ENCODE data around the gene GAB2.

The GAB2 gene

DNA sequence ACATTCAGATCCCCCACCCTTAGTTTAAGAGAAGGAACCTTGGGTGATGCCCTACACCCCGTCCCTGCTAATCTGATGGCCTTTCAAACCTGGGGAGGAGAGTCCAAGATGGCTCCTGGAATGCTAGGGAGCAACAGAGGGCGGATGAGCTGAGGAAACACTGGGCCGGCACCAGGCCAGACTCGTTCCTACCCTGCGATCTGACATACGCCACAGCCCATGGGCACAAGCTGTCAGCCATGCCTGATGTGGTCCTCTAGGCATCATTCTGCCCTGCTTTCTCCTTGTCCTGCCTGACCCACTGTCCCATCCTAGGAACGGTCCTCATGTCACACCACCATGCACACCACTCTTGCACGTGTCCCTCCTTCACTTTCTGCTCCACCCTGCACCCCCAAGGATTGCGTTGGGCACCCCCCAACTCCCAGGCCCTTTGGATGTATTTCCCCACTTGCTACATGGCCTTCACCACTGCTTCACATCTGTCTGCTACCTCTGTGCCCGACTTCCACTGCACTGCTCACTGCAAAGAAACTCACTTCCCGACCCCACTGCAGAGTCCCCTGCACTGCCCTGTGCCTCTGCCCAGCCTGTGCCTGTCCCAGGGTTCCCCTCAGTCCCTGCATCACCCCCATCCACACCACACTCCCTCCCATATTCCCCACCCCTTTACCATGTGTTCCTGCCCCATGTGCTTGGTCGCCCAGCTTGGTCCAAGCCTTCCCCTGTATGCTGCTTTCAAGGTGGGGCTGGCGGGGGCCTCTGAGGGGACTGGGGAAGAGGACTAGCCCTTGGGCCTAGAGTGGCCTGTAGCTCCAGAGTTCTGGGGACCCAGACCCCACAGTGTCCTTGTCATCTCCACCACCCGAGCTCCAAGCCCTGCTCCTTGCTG, 199.7 kb downstream of the GAB2 start:
- DNase-seq: no peak

DNA sequence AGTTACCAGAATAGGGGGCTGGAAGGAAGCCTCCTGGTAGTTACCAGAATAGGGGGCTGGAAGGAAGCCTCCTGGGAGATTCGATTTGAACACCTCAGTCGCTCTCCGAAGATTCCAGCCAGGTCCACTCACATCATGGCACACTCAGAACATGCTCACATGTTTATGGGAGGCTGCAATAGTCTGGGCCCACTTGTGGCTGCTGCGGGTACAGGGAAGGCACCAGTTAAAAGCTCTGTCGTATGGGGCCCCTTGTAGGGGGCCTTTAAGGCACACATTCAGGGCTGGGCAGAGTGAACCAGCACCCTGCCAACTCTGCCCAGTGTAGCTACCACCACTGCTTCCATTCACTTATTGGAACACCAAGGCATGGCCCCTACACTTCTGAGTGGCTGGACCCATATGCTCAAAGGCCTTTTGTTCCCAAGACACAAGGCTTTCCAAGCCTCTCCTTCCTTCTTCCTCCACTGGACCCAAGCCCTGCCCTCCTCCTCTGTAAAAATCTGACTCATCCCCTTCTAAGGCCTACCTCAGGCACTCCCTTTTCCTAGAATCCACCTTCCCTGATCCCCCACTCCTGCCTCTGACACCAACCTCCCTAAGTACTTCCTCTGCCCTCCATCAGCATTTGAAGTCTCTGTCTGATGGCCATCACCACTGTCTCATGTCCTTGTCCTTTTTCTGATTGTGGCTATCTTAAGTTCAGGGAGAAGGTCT, 200.9 kb downstream of the GAB2 start:
- DNase-seq: no peak

DNA sequence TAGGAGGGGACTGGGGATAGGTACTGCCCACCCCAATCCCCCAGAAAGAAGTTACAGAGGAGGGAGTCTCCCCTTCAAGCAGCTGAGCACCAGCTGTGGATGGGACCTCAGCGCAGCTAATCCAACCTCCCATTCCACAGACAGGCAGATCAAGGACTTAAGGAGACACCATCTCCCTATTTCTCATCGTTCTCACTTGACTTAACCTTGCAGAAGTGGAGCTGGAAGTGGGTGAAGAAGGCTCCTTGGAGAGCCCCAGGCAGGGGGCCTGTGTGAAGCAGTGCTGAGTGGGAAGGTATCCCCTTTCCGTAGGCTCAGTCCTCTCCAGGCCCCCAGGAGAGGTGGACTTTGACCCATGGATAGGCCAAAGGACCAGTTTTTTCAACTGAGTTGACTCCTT, 201.6 kb downstream of the GAB2 start:
- DNase-seq: no peak

DNA sequence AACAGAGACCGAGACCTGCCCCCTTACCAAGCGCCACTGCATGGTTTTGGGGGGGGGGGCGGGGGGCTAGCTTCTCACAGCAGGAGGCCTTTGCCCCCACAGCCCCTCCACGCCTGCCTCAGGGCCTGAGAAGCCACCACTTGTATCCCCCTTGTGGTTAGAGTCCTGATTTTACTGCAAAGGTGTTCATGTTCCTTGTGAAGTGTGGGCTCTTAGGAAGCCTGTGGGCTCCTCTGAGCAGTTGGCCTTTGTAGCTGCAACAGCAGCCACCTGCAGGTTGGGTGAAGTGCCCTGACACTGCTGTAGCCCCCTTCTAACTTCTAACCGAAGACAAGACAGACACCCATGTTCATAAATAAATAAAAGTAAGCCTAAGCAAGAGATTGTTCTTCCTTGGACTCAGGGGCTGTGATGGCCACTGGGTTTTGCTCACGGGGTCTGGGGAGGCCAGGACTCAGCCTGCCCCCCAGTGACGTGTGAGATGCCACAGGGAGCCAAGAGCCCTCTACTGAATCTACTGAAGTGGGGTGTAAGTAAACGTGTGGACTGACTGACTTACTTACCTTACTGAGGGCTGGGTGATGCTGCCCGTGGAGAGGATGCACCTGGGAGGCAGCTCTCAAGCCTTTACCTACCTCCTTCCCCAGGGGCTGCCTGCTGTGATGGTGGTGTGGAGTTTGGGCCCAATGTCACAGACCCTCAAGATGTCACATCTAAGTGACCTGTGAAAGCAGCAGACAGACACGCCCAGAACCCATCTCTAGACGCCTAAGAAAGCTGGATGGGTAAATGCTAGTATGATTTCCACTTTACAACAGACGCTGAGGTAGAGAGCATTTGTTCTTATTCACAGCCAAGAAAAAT, 203.1 kb downstream of the GAB2 start:
- no peak for DNase-seq

DNA sequence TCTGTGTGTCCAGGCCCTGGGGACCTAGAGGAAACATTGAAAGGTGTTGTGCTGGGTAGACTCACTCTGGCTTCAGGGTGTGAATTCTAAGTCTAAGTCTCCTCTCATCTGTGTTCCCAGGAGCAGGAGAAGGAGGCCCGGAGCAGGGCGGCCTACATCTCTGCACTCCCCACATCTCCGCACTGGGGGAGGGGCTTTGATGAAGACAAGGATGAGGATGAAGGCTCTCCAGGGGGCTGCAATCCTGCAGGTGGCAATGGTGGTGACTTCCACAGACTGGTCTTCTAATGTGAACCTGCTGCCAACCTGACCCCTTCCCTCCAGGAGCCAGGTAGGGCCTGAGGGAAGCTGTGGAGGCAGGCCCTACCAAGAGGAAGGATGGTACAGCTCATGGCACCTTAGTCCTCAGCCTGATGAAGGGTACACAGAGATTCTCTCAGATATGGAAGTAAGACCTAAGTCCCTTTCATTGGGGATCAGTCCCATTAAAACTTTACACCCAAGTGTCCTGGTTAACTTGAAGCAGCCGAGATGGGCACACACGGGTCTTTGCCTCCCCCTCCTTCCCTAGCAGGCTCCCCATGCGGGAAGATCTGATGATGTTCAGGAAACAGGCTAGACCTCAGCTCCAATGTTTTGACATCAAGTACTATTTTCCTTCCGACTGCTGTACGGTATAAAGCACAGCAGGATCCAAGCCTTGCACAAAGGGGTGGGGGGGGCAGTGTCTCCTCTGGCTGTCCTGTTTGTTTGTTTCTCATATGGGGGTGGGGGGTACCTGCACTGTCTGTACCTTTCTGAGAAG, 203.9 kb downstream of the GAB2 start:
- no peak for DNase-seq

DNA sequence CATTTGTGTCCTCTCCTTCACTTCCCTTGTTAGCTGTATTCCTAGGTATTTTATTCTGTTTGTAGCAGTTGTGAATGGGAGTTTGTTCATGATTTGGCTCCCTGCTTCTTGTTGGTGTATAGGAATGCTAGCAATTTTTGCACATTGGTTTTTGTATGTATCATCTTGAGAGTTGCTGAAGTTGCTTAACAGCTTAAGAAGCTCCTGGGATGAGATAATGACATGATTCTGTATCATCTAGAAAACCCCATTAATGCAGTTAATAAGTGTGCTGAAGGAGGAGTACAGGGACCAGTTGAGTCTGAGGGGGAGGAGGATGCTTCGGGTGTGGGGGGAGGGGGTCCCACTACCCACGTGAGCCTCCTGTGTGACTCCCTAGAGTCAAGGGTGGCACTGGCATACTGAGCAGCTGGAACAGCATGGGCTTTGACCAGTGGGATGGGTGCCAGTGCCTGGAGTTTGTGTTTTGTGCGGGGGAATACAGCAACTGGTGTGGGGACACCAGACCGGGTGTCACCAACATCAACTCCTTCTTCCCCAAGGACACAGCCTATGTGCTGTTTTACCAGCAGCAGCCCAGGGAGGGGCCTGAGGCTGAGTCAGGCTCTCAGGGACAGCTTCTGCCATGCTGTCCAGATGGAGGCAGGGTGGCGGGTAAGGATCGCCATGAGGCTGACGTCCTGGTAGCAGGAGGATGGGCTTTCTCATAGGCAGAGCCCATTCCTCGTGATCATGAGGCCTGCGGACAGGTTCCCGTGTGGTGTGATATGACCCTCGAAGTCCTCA, 204.8 kb downstream of the GAB2 start:
- no peak for DNase-seq

DNA sequence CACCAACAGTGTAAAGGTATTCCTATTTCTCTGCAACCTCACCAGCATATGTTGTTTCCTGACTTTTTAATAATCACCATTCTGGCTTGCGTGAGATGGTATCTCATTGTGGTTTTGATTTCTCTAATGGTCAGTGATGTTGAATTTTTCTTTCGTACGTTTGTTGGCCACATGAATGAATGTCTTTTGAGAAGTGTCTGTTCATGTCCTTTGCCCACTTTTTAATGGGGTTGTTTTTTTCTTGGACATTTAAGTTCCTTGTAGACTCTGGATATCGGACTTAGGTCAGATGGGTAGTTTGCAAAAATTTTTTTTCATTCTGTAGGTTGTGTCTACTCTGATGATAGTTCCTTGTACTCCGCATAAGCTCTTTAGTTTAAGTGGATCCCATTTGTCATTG, 206.1 kb downstream of the GAB2 start:
- DNase-seq: no peak

DNA sequence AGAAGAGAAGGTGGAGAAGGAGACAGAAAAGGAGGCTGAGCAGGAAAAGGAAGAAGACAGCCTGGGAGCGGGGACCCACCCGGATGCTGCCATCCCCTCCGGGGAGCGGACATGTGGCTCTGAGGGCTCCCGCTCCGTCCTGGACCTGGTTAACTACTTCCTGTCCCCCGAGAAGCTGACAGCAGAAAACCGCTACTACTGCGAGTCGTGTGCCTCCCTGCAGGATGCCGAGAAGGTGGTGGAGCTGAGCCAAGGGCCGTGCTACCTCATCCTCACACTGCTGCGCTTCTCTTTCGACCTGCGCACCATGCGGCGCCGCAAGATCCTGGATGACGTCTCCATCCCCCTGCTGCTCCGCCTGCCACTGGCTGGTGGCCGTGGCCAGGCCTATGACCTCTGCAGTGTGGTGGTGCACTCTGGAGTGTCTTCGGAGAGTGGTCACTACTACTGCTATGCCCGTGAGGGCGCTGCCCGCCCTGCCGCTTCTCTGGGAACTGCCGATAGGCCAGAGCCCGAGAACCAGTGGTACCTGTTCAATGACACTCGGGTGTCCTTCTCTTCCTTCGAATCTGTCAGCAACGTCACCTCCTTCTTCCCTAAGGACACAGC, 207.5 kb downstream of the GAB2 start:
- DNase-seq: no peak

DNA sequence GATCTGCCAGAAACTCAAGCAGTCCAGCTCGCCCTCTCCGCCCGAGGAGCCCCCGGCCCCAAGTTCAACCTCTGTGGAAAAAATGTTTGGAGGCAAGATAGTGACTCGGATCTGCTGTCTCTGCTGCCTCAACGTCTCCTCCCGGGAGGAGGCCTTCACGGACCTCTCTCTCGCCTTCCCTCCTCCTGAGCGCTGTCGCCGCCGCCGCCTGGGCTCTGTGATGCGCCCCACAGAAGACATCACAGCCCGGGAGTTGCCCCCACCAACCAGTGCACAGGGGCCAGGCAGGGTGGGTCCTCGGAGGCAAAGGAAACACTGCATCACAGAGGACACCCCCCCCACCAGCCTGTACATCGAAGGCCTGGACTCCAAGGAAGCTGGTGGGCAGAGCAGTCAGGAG, 208.1 kb downstream of the GAB2 start:
- DNase-seq: no peak

DNA sequence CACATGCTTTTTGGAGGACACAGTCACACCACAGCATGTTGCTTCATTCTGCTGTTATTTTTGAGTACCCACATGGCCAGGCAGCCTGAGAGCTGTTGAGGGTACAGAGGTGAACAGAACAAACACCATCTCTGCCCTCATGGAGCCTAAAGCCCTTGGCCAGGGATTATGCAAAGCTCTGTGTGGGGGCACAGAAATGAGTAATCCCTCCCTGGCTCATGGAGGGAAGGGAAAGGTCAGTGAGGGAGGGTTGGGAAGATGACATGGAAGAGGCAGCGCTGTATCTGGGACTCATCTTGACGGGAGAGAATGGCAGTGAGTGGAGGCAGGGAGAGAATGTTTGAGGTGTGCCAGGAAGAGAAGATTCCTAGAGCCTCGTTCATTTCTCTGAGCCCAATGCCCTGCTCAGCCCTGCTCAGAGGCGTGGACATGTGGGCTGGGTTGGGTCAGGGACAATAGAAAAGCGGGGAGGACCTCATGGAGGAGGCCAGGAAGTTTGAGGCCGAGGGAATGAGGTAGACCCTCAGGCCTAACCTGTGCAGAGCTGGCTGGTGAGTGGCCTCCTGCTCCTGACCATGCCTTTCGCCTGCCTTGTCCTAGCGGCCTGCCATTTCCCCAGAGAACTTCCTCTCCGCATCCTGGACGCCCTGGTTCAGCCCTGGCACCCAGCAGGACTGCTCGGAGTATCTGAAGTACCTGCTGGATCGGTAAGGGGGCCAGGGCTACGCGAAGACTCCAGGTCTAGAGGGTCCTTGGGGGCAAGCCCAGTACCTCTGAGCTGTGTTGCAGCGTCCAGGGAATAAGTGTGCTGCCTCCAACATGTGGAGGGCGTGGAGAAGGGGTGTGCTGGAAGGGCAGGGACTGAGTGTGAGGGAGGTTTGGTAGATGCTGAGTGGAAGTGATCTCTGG, 209.1 kb downstream of the GAB2 start:
- DNase-seq: no peak

DNA sequence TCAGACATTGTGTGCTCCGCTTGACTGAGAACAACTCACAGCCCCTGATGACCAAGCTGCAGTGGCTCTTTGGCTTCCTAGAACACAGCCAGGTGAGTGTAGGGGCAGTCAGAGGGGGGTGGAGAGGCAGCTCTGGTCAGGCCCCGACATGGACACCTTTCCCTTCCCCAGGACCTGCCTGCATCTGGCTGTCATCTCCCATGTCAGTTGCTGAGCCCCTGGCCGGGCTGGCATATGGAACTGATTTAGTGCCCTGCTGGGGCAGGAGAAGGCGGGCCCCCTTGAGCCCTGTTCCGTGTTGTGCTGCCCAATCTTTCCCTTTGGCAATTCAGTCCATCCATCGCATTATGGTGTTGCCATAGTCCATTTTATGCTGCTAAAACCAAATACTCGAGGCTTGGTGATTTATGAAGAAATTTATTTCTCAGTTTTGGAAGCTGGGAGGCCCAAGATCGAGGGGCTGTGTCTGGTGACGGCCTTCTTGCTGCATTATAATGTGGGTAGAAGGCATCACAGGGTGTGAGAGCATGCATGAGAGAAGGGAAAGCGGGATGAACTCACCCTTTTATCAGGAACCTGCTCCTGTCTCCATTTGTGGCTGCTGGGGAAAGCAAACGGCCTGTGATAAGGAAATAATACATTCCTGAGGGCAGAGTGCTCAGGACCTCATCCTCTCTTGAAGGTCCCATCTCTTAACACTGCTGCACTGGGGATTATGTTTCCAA, 209.9 kb downstream of the GAB2 start:
- DNase-seq: no peak

DNA sequence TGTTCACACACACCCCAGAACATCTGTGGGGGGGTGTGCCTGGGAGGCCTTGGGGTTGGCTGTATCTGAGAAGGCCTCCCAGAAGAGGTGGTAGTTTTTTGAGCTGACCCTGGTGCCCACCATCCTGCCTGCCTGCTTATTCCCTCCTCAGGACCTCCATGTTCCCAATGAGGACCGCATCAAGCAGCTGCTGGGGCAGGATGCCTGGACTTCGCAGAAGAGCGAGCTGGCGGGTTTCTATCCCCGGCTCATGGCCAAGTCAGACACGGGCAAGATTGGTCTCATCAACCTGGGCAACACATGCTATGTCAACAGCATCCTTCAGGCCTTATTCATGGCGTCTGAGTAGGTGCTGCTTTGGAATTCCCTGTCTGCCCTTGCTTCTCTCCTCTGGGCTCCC, 211.9 kb downstream of the GAB2 start:
- DNase-seq: no peak

DNA sequence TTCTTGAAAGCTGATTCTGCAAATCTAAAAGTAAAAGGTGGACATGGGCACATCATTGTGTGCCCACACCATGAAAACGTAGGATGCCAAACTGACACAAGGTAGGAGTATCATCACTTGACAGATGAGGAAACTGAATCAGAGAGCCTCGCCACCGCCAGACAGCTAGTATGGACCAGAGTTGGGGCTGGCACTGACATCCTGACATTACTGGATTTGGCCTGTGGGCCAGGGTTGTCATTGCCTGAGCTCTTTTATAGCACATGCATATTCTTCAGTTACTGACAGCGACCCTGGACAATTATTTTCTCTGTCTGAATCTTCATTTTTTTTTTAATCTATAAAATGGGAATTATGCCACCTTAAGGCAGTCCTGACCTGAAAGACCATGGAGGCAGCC, 212.4 kb downstream of the GAB2 start:
- no peak for DNase-seq

DNA sequence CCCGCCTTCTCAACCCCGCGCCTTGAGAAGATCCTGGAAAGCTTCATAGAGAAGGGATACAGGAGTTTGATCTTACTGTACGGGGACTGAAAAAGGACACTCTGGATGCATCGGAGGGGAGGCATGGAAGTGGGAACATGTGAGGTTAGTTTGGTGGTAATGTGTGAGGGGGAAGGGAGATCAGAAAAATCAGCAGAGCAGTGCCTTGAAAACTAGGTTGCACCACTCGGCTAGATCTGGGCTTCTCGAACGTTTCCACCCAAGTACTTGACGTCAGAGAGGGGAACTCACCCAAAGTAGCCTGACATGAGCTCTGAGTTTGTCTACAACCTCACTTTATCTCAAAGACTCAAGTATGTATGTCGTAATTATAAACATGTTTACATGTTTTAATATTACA, 214.4 kb downstream of the GAB2 start:
- DNase-seq: no peak

DNA sequence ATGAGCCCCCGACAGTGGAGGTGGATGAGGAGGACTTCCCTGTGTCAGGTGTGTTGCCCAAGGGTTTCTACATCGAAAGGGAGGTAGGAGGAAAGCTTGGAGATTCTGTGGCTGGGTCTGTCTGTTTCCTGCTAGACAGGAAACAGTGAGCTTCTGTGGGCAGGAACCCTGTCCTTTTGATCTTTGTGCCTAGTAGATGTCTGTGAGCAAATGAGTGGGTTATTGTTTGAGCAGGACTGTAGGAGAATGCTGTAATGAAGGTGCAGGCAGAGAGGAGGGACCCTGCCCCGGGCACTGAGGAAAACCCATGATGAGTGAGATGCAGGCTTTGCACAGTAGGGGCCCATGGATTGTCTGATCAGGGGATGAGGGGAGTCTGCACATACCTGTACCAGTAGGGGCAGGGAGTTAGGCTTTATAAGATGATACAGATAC, 214.9 kb downstream of the GAB2 start:
- no peak for DNase-seq

DNA sequence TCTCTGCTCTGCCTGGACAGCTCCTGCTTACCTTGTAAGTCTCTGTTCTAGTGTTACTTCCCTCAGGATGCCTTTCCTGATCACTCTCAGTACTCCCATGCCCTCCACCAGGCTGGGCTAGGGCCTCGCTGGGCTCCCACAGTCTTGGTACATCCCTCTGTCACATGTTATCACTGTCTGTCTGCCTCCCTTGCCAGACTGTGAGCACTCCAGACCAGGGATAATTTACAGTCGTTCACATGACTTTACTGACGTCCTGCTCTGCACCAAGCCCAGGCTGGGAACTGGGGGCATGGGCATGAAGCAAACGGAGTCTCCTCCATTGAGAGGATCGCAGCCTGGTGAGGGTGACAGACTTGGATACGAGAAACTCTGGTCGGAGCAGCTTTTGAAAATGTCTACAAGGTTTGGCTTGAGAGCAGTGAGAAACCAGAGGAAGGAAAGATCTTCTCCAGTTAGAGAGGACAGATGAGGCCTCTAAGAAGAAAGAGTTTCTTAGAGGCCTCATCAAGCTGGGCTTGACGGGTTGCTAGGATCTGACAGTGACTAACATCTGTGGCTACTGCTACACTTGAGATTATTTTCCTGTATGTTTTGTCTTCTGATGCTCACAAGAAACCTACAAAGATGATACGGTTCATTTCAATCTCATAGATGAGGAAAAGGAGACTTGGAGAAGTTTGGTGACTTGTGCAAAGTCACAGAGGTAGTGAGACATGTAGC, 216.4 kb downstream of the GAB2 start:
- no peak for DNase-seq

DNA sequence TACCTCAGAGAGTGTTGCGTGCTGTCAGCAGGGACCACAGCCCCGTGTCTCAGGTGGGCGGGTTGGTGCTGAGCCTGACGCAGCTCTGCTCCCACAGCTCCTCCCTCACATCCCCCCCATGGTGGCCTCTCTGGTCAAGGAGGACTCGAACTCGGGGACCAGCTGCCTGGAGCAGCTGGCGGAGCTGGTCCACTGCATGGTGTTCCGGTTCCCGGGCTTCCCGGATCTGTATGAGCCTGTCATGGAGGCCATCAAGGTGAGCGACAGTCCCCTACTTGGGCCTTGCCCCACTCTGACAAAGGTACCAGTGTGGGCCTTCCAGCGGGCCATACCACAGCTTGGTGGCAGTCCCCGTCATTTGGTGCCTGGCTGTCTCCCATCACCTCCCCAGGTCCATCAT, 217.1 kb downstream of the GAB2 start:
- DNase-seq: no peak

DNA sequence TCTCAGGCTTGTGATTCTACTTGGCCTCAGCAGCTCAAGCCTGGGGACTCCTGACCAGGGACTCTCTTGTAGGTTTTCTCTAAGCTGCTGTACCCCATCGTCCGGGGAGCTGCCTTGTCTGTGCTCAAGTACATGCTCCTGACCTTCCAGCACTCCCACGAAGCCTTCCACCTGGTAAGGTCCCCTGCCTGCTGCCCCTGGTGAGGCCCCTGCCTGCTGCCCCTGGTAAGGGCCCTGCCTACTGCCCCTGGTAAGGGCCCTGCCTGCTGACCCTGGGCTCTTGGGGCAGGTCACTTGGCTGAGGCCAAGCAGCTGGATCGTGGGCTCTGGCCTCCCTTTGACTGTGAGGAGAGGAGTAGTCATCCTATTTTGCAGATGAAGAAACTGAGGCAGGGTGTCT, 217.6 kb downstream of the GAB2 start:
- no peak for DNase-seq

DNA sequence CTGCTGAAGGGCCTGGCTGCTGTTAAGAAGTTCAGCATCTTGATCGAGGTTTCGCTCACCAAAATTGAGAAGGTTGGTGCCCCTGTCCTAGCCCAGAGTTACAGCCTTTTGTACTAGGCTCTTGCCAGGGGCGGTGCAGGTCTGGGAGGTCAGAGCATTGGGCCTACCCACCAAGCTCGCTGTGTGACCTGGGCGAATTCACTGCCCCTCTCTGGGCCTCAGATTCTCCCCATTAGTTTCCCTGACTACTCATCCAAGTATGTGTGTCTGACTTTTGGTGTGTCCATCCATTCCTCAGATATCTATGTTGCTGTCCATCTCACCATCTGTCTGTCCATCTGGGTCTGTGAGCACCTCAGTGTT, 218.0 kb downstream of the GAB2 start:
- DNase-seq: no peak
